Tibial nerve (tissue), 4 donors: ENCODE data around the gene PRUNE2.

Source experiments
- EP300 ChIP-seq, 2 donors: sonication (generic); formaldehyde crosslinking; IDR thresholded peaks; one replicate each; pipeline ENCODE4 v1.6.1; 2017; ENCODE audit warnings: antibody characterized with exemption in 2 of 2, mild to moderate bottlenecking in 1 of 2
- POLR2A ChIP-seq, 2 donors: fragments of 450-650 bp; IDR thresholded peaks; one replicate each; pipeline ENCODE4 v1.6.1; 2017; ENCODE audit warnings: antibody characterized with exemption in 2 of 2, mild to moderate bottlenecking in 2 of 2, moderate library complexity in 2 of 2
- TF ChIP-seq, protein P1 (sequence below), 5 experiments: fragments of 200-600 bp in 3 of 5; fragments of 450-650 bp in 2 of 5; sonication (generic) in 3 of 5; IDR thresholded peaks; one replicate each; pipeline ENCODE4 v1.5.1; 2016 to 2019; ENCODE audit warnings: antibody characterized with exemption in 5 of 5, mild to moderate bottlenecking in 3 of 5, moderate library complexity in 2 of 5

DNA sequence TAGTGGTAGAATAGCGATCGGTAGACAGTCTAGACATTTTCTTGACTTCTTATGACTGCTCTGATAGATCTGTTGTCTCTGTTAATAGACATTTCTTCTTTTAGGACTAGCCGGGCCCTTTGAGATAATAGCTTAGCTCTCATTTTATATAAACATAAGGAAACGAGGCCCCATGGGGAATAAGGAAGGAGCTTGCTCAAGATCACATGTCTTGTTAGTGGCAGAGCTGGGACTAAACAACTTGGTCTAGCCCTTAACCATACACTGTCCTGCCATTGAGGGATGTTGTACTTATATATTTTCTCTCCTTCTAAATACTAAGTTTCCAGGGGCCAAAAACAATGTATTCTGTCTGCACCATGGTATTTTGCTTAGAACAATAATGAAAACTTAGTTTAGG is 306.9 kb downstream of the PRUNE2 start:
- TF ChIP-seq POLR2A (IDR thresholded peaks at IDR 0.05), result no peak
- TF ChIP-seq, protein P1, sequence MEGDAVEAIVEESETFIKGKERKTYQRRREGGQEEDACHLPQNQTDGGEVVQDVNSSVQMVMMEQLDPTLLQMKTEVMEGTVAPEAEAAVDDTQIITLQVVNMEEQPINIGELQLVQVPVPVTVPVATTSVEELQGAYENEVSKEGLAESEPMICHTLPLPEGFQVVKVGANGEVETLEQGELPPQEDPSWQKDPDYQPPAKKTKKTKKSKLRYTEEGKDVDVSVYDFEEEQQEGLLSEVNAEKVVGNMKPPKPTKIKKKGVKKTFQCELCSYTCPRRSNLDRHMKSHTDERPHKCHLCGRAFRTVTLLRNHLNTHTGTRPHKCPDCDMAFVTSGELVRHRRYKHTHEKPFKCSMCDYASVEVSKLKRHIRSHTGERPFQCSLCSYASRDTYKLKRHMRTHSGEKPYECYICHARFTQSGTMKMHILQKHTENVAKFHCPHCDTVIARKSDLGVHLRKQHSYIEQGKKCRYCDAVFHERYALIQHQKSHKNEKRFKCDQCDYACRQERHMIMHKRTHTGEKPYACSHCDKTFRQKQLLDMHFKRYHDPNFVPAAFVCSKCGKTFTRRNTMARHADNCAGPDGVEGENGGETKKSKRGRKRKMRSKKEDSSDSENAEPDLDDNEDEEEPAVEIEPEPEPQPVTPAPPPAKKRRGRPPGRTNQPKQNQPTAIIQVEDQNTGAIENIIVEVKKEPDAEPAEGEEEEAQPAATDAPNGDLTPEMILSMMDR (IDR thresholded peaks at IDR 0.05), result no peak
- TF ChIP-seq EP300 (IDR thresholded peaks at IDR 0.05), result no peak
